ENCODE results near the gene DLGAP1. TPM values are rescaled to one million over a fixed set of nuclear protein-coding genes. Genes with fewer than 3 reads are reported as not detected.

The DLGAP1 gene
- total and polyA plus RNA-seq, 4 donors, result 0.06 to 1.2 (median 0.17) TPM; not detected in 1

GRCh38 chr18:3874581-3874980, 580.5 kb downstream of the DLGAP1 start:
- no peak for DNase-seq (ENCODE audit: low spot score)
- Histone ChIP-seq H3K36me3 (ENCODE audit: control insufficient read depth in 4 of 4, insufficient read depth in 3 of 4, low read depth in 1 of 4, low read length in 3 of 4) (no peaks in the 10 kb centered on the region), H3K9ac (ENCODE audit: low read depth in 1 of 2, low read length in 2 of 2) (no peak overlapping the region), H3K9me3 (ENCODE audit: control insufficient read depth in 4 of 4, low read length in 3 of 4) (no peaks in the 10 kb centered on the region), H3K4me3 (ENCODE audit: low read depth in 1 of 3, low read length in 3 of 3) (no peak overlapping the region), H3K27ac (ENCODE audit: low read depth in 1 of 2, low read length in 2 of 2) (no peak overlapping the region), H3K27me3 (ENCODE audit: control insufficient read depth in 4 of 4, insufficient read depth in 4 of 4, low read length in 3 of 4) (no peaks in the 10 kb centered on the region), H3K4me1 (ENCODE audit: control insufficient read depth in 4 of 4, insufficient read depth in 4 of 4, low read length in 3 of 4) (no peaks in the 10 kb centered on the region)
- 83% methylated on average over 3 of the region's 3 CpGs for WGBS
- TF ChIP-seq EGR1 (IDR thresholded peaks at IDR 0.05; ENCODE audit: low read depth in 2 of 2), result no peak
- no peak for TF ChIP-seq YY1 (IDR thresholded peaks at IDR 0.05)
- no peak for TF ChIP-seq JUND (IDR thresholded peaks at IDR 0.05)
- TF ChIP-seq, protein P1, sequence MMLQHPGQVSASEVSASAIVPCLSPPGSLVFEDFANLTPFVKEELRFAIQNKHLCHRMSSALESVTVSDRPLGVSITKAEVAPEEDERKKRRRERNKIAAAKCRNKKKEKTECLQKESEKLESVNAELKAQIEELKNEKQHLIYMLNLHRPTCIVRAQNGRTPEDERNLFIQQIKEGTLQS (IDR thresholded peaks at IDR 0.05), result no peak
- TF ChIP-seq TAF1 (conservative IDR thresholded peaks at IDR 0.05), result no peak
- no peak for TF ChIP-seq FOXA2 (IDR thresholded peaks at IDR 0.05)
- TF ChIP-seq RXRA (IDR thresholded peaks at IDR 0.05), result no peak
- no peak for TF ChIP-seq RAD21 (IDR thresholded peaks at IDR 0.05)

DNA sequence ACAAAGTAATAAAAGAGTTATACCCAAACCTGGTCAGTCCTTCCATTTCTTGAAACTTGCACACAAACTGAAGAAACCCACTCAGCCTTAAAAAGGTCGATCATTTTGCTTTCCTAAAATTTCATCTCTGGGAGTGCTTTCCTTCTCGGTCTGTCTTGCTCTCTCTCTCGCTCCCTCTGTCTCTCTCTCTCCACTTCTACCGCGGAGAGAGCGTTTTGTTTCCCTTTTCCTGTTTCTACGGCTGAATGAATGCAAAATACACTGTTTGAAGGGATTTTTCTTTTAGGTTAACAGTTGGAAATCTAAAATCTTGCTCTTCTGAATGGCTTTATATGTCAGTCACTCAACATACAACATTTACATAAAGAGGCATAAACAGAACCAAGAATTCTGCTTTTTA, 581.0 kb downstream of the DLGAP1 start:
- H3K27ac ChIP-seq (ENCODE audit: low read depth in 1 of 2, low read length in 2 of 2), result no peak overlapping the region
- no peaks in the 10 kb centered on the region for H3K27me3 ChIP-seq (ENCODE audit: control insufficient read depth in 4 of 4, insufficient read depth in 4 of 4, low read length in 3 of 4)
- no peaks in the 10 kb centered on the region for H3K9me3 ChIP-seq (ENCODE audit: control insufficient read depth in 4 of 4, low read length in 3 of 4)
- no peak overlapping the region for H3K9ac ChIP-seq (ENCODE audit: low read depth in 1 of 2, low read length in 2 of 2)
- H3K4me1 ChIP-seq (ENCODE audit: control insufficient read depth in 4 of 4, insufficient read depth in 4 of 4, low read length in 3 of 4), result no peaks in the 10 kb centered on the region
- no peak overlapping the region for H3K4me3 ChIP-seq (ENCODE audit: low read depth in 1 of 3, low read length in 3 of 3)
- WGBS, result 50% methylated on average over 7 of the region's 7 CpGs
- TF ChIP-seq JUND (IDR thresholded peaks at IDR 0.05) (no peak), YY1 (IDR thresholded peaks at IDR 0.05) (no peak), SP1 (IDR thresholded peaks at IDR 0.05) (no peak), RAD21 (IDR thresholded peaks at IDR 0.05) (no peak), MAX (IDR thresholded peaks at IDR 0.05) (no peak), CTCF (IDR thresholded peaks at IDR 0.05; ENCODE audit: low read depth, low read length, missing input control) (no peak), NR2F2 (IDR thresholded peaks at IDR 0.05) (no peak)
- H3K36me3 ChIP-seq (ENCODE audit: control insufficient read depth in 4 of 4, insufficient read depth in 3 of 4, low read depth in 1 of 4, low read length in 3 of 4), result no peaks in the 10 kb centered on the region
- no peak for DNase-seq (ENCODE audit: low spot score)

DNA sequence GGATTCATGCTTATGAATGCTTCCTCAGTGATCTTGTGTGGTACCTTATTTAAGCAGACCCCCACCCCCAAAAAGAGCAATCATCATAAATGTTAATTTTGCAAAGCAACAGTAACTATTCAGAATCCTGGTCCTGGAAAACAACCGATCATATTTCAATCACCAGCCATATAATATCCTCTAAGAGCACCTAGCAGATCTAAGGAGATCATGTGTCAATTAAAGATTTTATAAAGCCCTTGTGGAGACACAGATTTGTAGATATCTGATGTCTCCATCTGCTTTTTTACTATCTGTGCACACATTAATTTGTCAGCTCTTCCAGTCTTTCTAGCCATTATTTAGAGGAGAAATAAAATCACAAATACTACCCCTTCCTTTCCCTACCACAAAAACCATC, 581.4 kb downstream of the DLGAP1 start:
- H3K4me3 ChIP-seq (ENCODE audit: low read depth in 1 of 3, low read length in 3 of 3), result no peak overlapping the region
- no peaks in the 10 kb centered on the region for H3K36me3 ChIP-seq (ENCODE audit: control insufficient read depth in 4 of 4, insufficient read depth in 3 of 4, low read depth in 1 of 4, low read length in 3 of 4)
- no peak for DNase-seq (ENCODE audit: low spot score)
- no peak overlapping the region for H3K27ac ChIP-seq (ENCODE audit: low read depth in 1 of 2, low read length in 2 of 2)
- no peak overlapping the region for H3K9ac ChIP-seq (ENCODE audit: low read depth in 1 of 2, low read length in 2 of 2)
- H3K4me1 ChIP-seq (ENCODE audit: control insufficient read depth in 4 of 4, insufficient read depth in 4 of 4, low read length in 3 of 4), result no peaks in the 10 kb centered on the region
- WGBS, result 83% methylated on average over 1 of the region's 1 CpG
- TF ChIP-seq FOXA2 (IDR thresholded peaks at IDR 0.05), result no peak
- no peak for TF ChIP-seq ZBTB33 (IDR thresholded peaks at IDR 0.05)
- TF ChIP-seq, protein P1 (IDR thresholded peaks at IDR 0.05), result no peak
- TF ChIP-seq MAX (IDR thresholded peaks at IDR 0.05), result no peak
- no peak for TF ChIP-seq FOXA1 (IDR thresholded peaks at IDR 0.05)
- no peak for TF ChIP-seq TAF1 (conservative IDR thresholded peaks at IDR 0.05)
- TF ChIP-seq RAD21 (IDR thresholded peaks at IDR 0.05), result no peak
- no peaks in the 10 kb centered on the region for H3K27me3 ChIP-seq (ENCODE audit: control insufficient read depth in 4 of 4, insufficient read depth in 4 of 4, low read length in 3 of 4)
- no peaks in the 10 kb centered on the region for H3K9me3 ChIP-seq (ENCODE audit: control insufficient read depth in 4 of 4, low read length in 3 of 4)

All from liver (tissue), 9 donors.